Astrocyte of the hippocampus (primary cell): ENCODE results near the gene NXPH4.
A peak's percentile ranks its signal among the peaks of the same experiment; 100 is the strongest.

Experiments
- DNase-seq: peaks from one replicate; pipeline ENCODE4 v3.0.0; 2011; ENCODE audit warnings: low read depth, low spot score

The NXPH4 gene

DNA sequence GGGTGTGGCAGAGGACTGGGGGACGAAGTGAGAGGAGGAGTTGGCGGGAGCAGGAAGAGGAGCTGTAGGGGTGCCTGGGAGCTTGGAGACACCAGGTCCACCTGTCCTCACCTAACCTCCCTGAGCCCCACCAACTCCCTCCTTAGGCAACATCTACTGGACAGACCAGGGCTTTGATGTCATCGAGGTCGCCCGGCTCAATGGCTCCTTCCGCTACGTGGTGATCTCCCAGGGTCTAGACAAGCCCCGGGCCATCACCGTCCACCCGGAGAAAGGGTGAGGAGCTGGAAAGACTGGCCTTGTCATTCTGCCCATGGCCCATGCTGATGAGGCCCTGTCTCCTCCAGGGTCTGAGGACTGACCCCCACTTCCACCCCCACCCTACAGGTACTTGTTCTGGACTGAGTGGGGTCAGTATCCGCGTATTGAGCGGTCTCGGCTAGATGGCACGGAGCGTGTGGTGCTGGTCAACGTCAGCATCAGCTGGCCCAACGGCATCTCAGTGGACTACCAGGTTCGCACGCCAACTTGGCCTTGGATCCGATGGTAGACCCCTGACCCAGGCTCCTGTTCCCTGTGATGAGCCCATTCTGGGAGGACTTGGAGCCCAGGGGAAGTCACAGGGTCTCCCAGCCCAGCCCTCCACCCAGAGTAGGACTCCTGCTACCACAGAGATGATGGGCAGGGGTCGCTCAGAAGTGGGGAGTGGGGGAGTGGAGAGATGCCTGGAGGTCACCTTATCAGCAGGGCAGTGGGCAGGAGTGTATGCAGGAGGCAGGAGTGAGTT, 32.5 kb upstream of the NXPH4 start:
- DNase-seq: no peak

DNA sequence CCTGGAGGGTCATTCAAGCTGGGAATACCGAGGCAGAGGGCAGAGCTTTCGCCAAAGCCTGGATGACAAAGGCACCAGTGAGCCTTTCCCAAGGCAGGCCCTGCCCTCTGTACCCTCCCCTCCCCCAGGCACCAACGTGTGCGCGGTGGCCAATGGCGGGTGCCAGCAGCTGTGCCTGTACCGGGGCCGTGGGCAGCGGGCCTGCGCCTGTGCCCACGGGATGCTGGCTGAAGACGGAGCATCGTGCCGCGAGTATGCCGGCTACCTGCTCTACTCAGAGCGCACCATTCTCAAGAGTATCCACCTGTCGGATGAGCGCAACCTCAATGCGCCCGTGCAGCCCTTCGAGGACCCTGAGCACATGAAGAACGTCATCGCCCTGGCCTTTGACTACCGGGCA, 31.2 kb upstream of the NXPH4 start:
- DNase-seq: no peak

DNA sequence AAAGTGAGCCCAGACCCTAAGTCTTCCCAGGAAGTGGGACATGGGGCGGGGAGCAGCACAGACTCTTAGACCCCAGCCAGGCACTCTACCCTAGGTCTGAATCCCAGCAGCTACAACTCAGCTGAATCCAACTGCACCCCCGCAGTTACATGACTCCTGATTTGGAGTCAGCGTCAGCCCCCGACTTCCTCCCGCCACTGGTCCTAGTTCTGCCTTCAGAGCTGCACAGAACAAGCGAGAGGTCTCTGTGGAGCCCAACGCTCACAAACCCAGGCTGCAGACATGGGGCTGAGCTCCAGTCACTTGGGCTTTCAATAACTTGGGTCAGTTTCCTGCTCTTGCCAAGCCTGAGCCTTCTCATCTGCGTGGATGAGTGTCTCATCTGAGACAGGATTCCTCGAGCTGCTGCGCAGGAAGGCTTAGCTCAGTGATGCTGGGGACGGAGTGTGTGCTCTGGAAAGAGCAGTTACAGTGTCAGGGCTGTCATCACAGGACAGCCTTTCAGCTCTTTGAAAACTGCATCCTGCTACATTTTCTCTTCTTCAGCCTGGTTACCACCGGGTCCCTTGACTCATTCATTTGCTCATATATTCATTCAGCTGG, 30.6 kb upstream of the NXPH4 start:
- no peak for DNase-seq

DNA sequence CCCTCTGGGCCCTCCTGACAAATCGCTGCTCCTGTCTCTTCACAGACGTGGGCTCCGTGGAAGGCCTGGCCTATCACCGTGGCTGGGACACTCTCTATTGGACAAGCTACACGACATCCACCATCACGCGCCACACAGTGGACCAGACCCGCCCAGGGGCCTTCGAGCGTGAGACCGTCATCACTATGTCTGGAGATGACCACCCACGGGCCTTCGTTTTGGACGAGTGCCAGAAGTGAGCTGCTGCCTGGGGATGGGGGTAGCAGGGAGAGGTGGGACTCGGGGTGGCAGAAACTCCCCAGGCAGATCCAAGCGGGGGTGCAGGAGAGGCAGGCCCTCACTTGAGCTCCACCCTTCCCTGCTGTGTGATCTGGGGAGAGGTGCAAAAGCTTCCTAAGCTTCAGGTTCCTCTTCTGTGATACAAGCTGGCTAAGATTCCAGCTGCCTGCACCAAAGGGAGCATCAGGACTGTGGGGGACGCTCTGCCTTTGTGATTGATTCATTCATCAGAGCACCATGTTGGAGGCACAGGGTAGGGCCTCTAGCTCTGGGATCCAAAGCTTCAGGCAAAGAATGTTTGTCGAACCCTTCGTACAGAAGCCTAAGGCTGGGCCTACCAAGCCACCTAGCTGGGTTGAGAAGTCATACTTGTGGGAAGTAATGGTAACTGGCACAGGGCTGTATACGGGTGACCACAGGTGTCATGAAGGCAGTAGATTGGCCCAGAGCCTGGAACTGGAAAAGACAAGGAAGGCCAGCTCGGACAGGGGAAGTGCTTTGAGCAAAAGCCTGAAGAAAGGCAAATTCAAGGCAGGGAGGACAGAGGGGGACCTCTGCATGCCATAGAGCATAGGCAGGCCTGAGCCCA, 29.1 kb upstream of the NXPH4 start:
- no peak for DNase-seq

DNA sequence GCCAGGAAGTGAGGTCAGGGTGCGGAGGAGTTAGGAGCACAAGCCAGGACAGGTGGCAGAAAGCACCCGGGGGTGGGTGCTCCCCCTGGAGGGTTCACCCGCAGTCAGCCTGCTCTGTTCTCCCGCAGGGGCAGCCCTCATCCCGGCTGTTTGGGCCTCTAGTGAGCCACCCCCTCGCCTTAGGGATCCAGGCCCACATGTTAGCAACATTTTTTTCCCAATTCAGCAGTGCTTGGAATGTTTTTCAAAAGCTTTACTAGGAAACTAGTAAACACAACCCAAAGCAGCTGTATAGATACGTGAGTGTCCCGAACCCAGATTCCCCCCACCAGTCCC, 28.5 kb upstream of the NXPH4 start:
- DNase-seq: no peak

DNA sequence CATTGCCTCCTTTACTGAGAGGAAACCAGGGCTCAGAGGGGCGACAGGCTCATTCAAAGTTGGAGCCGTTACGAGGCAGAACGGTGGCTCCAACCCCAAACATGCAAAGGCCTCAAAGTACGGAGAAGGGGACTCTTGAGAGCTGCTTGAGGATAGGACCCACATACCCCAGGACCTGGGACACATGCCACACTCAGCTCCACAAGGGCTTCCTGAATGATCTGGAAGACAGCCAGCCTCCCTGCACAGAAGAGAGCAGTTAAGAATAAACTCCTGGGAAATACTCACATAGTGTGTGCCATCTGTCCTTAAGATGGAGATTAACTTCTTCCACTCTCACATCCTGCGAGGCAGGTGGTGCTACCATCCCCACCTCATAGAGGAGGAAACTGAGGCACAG, 26.6 kb upstream of the NXPH4 start:
- DNase-seq: peak; percentile 35

DNA sequence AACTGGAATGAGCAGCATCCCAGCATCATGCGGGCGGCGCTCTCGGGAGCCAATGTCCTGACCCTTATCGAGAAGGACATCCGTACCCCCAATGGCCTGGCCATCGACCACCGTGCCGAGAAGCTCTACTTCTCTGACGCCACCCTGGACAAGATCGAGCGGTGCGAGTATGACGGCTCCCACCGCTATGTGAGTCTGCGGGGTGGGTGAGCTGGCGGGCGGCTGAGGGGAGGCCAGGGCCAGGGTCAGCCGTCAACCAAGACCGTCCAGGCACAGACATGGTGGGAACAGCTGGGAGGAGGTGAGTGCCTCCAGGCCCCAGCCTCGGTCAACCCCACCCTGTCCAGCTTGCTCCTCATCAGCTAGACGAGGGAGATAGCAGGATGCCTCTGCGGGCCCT, 25.8 kb upstream of the NXPH4 start:
- no peak for DNase-seq

DNA sequence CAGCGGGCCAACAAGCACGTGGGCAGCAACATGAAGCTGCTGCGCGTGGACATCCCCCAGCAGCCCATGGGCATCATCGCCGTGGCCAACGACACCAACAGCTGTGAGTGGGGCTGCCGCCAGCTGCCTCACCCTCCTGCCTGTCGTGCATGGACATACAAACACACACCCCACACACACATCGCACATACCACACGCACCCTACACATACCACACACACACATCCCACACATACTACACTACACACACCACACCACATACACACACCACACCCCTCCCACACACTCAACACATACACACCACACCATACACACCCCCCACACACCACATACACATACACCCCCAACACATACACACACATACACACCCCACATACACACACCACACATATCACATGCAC, 25.2 kb upstream of the NXPH4 start:
- DNase-seq: no peak

DNA sequence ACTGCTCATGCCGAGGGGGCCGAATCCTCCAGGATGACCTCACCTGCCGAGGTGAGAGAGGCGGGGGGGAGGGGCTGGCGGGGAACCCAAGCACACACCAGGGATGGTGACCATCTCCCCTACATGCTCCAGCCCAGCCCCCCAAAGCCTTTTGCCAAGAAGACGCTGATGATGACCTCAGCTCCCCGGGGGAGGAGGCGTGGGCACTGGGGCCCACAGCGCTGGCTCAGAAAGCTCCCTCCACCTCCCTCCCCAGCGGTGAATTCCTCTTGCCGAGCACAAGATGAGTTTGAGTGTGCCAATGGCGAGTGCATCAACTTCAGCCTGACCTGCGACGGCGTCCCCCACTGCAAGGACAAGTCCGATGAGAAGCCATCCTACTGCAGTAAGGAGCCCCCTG, 23.7 kb upstream of the NXPH4 start:
- no peak for DNase-seq

DNA sequence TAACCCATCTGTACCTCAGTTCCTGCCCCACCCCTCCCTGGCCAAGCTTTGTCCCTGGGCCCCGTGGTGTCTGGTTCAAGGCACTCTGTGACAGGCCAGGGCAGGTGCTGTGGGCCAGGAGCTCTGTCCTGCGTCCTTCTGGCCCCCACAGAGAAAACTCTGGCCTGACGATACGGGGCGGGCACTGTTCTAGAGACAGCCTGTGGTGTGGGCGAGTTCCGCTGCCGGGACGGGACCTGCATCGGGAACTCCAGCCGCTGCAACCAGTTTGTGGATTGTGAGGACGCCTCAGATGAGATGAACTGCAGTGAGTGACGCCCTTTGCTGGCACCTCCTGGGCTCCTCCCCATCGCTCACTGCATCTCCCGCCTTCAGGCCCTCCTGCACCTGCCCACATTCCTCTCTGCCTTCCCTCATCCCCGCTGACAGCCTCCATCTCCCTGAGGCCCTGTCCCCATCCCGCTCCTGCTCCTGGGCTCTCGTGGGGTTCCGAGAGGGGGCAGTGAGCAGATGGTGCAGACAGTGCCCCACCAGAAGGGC, 22.8 kb upstream of the NXPH4 start:
- DNase-seq: no peak

DNA sequence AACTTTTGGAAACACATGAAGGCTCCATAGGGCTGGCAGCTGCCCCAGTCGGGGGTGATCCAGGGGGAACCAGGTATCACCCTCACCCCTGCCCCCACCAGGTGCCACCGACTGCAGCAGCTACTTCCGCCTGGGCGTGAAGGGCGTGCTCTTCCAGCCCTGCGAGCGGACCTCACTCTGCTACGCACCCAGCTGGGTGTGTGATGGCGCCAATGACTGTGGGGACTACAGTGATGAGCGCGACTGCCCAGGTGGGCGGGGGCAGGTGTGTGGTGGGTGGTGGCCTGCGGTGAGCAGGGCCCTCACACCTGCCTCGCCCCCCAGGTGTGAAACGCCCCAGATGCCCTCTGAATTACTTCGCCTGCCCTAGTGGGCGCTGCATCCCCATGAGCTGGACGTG, 22.3 kb upstream of the NXPH4 start:
- DNase-seq: no peak

DNA sequence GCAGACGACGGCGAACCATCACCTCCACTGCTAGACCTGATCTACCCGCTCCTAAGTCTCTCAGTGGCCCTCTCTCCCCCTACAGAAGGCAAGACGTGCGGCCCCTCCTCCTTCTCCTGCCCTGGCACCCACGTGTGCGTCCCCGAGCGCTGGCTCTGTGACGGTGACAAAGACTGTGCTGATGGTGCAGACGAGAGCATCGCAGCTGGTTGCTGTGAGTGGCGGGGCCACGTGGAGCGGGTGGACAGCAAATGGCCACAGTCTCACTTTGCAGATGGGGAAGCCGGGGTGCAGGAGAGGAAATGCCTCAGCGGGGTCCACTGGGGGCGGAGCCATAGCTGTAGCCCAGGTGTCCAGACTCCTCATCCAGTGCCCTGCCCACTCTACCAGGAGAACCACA, 21.4 kb upstream of the NXPH4 start:
- no peak for DNase-seq

DNA sequence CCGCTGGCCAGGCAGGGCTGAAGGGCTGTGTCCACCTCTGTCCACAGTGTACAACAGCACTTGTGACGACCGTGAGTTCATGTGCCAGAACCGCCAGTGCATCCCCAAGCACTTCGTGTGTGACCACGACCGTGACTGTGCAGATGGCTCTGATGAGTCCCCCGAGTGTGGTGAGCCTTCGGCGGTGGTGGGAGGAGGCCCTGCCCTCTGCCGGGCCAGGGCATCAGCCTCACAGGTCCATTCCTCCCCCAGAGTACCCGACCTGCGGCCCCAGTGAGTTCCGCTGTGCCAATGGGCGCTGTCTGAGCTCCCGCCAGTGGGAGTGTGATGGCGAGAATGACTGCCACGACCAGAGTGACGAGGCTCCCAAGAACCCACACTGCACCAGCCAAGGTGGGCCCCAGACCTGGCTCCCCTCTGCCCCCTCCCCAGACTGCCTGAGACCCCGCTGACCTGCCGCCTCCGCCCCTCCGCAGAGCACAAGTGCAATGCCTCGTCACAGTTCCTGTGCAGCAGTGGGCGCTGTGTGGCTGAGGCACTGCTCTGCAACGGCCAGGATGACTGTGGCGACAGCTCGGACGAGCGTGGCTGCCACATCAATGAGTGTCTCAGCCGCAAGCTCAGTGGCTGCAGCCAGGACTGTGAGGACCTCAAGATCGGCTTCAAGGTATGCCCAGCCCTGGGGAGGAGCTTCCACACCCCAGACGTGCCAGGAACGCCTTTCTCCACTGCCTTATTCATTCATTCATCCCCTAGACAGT, 20.8 kb upstream of the NXPH4 start:
- DNase-seq: no peak

DNA sequence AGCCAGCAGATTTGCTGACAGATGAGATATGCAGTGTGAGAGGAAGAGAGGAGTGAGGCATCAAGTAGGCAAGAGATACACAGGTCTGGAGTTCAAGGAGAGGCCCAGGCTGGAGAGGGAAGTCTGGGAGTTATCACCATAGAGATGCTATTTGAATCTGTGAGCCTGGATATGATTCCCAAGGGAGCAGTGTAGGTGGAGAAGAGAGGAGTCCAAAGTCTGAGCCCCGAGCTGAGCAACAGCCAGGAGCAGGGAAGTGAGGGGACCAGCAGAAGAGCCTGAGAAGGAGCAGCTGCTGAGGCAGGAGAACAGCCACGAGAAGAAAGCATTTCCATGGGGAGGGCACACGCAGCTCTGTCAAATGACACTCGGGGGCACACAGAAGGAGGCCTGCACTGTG, 20.2 kb upstream of the NXPH4 start:
- no peak for DNase-seq

DNA sequence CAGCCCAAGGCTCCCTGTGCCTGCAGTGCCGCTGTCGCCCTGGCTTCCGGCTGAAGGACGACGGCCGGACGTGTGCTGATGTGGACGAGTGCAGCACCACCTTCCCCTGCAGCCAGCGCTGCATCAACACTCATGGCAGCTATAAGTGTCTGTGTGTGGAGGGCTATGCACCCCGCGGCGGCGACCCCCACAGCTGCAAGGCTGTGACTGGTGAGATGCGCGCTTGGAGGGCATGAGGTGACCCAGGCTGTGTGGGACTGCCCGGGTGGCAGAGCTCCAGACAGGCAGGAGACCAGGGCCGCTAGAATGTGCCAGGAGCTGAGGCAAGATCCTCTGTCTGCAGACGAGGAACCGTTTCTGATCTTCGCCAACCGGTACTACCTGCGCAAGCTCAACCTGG, 19.6 kb upstream of the NXPH4 start:
- DNase-seq: no peak

DNA sequence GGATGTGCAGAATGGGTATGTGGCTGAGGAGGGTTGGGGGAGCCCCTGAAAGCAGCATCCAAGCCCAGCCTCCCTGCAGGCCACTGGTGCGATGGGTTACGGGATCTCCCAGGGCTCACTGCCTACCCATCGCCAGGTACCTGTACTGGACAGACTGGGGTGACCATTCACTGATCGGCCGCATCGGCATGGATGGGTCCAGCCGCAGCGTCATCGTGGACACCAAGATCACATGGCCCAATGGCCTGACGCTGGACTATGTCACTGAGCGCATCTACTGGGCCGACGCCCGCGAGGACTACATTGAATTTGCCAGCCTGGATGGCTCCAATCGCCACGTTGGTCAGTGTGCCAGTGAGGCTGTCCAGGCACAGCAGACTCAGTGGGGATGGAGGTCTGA, 18.3 kb upstream of the NXPH4 start:
- DNase-seq: no peak

DNA sequence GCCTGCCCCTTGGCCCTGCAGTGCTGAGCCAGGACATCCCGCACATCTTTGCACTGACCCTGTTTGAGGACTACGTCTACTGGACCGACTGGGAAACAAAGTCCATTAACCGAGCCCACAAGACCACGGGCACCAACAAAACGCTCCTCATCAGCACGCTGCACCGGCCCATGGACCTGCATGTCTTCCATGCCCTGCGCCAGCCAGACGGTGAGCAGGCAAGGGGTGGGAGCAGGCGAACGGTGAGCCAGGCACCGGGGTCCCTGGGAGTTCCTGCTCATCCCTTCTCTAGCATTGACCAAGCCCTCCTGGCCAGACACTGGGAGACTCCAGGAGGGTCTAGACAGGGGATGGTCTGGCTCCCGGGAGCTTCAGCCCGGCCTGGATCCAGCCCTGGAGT, 17.4 kb upstream of the NXPH4 start:
- DNase-seq: no peak

DNA sequence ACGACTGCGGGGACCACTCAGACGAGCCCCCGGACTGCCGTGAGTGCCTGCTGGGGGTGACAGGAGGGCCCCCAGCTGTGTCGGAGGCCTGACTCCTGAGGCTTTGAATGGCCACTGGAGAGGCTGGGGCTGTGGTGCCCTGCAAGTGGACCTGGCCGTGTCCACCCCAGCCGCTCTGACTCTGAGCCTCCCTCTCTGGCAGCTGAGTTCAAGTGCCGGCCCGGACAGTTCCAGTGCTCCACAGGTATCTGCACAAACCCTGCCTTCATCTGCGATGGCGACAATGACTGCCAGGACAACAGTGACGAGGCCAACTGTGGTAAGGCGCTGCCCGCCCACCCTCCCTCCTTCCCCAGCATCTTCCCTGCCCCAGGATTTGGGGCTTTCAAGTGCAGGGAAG, 16.1 kb upstream of the NXPH4 start:
- no peak for DNase-seq

DNA sequence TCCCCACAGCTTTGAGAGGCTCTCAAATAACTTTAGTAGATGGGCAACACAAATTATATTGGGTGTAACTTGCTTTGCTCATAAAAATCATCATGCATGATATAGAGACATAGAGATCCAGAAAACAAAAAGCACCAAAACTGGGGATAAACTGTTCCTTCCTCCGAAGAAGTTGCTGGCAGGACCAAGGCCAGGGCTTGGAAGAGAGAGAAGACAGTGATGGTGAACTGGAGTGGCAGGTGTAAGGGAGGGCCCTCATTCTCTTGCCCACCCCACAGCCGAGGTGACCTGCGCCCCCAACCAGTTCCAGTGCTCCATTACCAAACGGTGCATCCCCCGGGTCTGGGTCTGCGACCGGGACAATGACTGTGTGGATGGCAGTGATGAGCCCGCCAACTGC, 15.4 kb upstream of the NXPH4 start:
- no peak for DNase-seq

DNA sequence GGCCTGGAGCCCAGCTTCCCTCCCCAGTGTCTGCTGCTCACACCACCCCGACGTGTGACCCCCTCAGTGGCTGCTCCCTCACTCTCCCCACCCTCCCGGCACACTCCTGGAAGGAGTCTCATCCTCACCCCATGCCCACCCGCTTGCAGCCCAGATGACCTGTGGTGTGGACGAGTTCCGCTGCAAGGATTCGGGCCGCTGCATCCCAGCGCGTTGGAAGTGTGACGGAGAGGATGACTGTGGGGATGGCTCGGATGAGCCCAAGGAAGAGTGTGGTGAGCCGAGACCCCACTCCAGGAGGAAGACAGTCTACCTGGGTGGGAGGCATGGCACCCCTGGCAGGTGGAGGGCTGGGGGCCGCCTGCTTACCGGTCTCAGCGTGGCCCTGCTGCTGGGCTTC, 15.0 kb upstream of the NXPH4 start:
- no peak for DNase-seq

DNA sequence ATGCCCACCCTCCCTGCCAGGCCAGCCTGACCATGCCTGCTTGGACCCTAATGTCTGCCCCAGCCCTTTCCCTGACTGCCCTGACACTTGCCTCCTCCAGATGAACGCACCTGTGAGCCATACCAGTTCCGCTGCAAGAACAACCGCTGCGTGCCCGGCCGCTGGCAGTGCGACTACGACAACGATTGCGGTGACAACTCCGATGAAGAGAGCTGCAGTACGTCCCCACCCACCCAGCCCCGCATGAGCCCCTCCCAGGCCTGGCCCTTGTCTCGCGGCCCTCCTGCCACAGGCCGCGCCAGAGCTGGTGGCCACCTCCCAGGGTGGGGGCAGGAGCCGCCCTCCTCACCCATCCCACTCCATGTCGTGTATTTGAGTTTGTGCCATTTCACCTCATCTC, 14.3 kb upstream of the NXPH4 start:
- no peak for DNase-seq

DNA sequence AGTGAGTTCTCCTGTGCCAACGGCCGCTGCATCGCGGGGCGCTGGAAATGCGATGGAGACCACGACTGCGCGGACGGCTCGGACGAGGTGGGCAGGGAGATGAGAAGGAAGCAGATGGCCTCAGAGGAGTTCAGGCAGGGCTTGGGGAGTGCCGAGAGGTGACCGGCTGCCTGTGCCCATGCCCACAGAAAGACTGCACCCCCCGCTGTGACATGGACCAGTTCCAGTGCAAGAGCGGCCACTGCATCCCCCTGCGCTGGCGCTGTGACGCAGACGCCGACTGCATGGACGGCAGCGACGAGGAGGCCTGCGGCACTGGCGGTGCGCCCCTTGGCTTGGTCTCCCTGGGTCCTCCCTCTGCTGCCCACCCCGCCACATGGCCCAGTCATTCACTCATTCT, 13.4 kb upstream of the NXPH4 start:
- no peak for DNase-seq
